Stimulated activated naive CD8-positive, alpha-beta T cell treated with anti-CD3 and anti-CD28 coated beads, Interleukin-15, Interleukin-2, amounts not matched to agents 100 ng/mL and 50 ng/mL, for 24 hours (primary cell): ENCODE results near the gene ADRA2B.
"Not testable (repeated sequence)": the region's sequence is repeated elsewhere in the genome, so short reads cannot be mapped to it uniquely, and the experiment has no call there.

Experiments used
- H3K27ac Mint-ChIP-seq: one replicate; pipeline ENCODE4 v1.8.0; 2021; ENCODE audit warnings: mild to moderate bottlenecking, mixed read lengths
- H3K27me3 Mint-ChIP-seq: one replicate; pipeline ENCODE4 v1.8.0; 2021; ENCODE audit warnings: mixed read lengths
- H3K36me3 Mint-ChIP-seq: one replicate; pipeline ENCODE4 v1.8.0; 2021; ENCODE audit warnings: low read depth, mixed read lengths
- H3K4me1 Mint-ChIP-seq: one replicate; pipeline ENCODE4 v1.8.0; 2021; ENCODE audit warnings: low read depth, mixed read lengths
- H3K4me3 Mint-ChIP-seq: one replicate; pipeline ENCODE4 v1.8.0; 2021; ENCODE audit warnings: mild to moderate bottlenecking, mixed read lengths
- H3K9me3 Mint-ChIP-seq: one replicate; pipeline ENCODE4 v1.8.0; 2021; ENCODE audit warnings: mixed read lengths

Gene ADRA2B

DNA sequence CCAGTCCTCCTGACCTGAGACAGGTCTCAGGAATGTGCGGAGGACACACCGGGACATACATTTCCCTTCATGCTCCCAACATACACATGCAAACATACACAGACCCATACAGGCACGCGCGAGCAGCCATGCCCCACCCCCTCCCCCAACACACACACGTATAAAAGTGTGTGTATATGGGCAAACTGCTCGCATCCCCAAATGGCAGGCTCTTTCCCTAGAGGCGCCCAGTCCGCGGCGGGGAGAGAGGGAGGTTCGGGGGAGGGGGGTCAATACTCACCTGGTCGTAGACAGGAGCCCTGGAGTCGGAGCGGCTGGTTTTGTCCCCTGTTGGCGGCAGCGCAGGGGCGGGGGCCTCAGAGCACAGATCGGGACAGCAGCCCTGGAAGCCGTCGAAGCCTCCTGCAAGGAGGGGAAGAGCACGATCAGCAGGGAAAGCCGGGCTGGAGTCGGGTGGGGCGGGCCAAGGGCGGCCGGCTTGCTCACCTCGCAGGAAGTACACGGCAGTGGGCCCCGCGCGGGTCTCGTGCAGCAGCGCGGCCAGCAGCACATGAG, 28.2 kb upstream of the ADRA2B start:
- H3K36me3 Mint-ChIP-seq: peaks cover 27% of the 10 kb centered on the region
- peak overlapping the region; percentile 96 for H3K4me3 Mint-ChIP-seq
- H3K4me1 Mint-ChIP-seq: peaks cover 76% of the 10 kb centered on the region

DNA sequence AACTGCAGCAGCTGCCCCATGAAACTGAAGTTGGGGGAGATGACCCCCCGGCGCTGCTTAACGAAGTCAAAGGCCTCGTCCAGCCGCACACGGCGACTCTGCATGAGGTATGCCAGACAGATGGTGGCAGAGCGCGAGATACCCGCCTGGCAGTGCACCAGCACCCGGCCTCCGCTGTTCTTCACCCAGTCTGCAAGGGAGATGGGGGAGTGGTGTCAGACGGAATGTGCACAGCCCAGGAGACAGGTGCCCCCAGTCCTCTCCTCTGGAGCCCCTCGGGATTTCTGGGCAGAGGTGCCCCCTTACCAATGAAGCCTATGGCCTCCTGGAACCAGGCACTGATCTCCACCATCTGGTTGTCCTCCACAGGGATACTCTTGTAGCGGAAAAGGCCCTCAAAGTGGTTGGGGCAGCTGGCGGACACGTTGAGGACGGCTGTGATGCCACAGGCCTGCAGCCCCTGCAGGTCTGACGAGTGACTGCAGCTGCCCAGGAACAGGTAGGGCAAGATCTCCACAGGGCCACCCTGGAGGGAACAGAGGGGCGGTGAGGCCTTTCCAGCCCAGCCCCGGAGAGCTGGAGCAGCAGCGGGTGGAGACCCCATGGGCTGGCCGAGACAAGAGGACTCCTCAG, 27.6 kb upstream of the ADRA2B start:
- peaks cover 76% of the 10 kb centered on the region for H3K4me1 Mint-ChIP-seq
- H3K9me3 Mint-ChIP-seq: no peaks in the 10 kb centered on the region
- peaks cover 27% of the 10 kb centered on the region for H3K36me3 Mint-ChIP-seq
- H3K27ac Mint-ChIP-seq: peak overlapping the region; percentile 95
- no peaks in the 10 kb centered on the region for H3K27me3 Mint-ChIP-seq
- peak overlapping the region; percentile 96 for H3K4me3 Mint-ChIP-seq

More for the DNA sequence above, 28.2 kb upstream of the ADRA2B start:
- no peaks in the 10 kb centered on the region for H3K9me3 Mint-ChIP-seq
- H3K27ac Mint-ChIP-seq: peak overlapping the region; percentile 95
- H3K27me3 Mint-ChIP-seq: no peaks in the 10 kb centered on the region

DNA sequence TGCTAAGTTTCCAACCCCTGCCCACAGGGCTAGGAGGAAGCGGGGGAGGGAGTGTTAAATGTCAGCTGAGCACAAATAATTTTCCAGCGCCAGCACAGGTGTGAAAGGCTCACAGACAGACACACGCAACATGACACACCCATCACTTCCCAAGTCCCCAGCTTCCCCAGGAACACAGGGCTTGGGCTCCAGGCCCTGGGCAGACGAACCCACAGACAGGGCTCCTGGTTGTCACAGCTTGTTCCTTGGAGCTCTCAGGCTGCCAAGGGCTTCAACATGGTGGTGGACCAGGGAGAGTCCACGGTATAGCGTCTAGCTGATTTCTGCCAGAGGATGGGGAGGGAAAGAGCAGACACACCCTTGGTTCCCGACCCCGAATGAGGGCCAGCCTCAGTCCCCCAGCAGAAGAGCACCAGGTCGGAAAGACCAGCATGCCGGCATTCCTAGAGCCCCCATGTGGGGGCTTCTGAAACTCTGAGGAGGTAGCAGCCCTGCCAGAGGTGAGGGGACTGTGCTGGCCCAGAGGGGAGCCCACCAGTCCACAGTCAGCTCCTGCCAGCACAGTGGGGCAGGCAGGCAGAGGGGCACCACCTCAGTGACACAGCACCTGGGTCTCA, 27.0 kb upstream of the ADRA2B start:
- Mint-ChIP-seq H3K36me3 (peaks cover 27% of the 10 kb centered on the region), H3K4me3 (peak overlapping the region; percentile 96), H3K27ac (peak overlapping the region; percentile 95), H3K9me3 (no peaks in the 10 kb centered on the region), H3K27me3 (no peaks in the 10 kb centered on the region), H3K4me1 (peaks cover 73% of the 10 kb centered on the region)

DNA sequence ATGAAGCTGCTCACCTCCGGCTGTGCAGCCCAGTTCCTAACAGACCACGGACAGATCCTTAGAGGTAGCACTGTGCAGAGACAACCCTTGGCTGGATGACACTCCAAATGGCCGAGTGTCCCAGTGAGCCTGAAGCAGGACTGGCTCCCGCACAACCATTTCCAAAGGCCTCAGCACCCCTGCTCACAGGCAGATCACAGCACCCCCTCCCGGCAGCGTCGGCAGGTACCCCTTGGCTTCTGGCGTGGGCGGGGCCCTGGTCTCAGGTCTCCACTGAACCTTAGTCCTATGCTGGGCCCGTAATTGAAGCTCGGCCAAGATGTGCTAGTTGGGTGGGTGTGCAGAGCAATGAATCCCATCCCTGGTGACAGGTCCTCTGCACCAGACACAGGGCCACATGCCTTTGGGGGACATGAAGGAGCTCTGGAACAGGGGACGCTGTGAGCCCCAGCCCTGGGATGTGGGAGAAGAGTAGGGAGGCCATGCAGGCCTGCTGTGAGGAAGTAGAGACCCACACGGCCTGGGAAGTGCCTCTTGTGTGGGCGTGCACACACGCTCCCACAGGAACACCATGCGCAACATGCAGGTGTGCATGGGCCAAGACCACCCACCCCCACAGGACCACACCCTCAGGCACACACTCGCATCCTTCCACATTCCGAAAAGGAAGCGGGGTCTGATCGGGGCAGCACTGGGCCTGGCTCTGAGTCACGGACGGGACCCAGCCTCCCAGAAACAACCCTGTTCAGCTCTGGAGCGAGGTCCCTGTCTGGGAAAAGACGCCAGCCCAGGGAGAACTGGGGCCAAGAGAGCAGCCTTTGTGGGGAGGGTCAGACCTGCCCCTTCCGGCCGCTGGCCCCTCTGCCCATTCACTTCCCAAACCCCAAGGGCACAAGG, 26.1 kb upstream of the ADRA2B start:
- Mint-ChIP-seq H3K9me3 (no peaks in the 10 kb centered on the region), H3K36me3 (peaks cover 27% of the 10 kb centered on the region), H3K4me3 (peak overlapping the region; percentile 96), H3K27me3 (no peaks in the 10 kb centered on the region), H3K27ac (peak overlapping the region; percentile 95), H3K4me1 (peaks cover 64% of the 10 kb centered on the region)

GRCh38 chr2:96141624-96141967, 25.2 kb upstream of the ADRA2B start:
- Mint-ChIP-seq H3K36me3 (peaks cover 27% of the 10 kb centered on the region), H3K4me1 (peaks cover 56% of the 10 kb centered on the region), H3K4me3 (peak overlapping the region; percentile 96), H3K27ac (peak overlapping the region; percentile 31)
- not testable (repeated sequence) for H3K27me3 Mint-ChIP-seq, H3K9me3 Mint-ChIP-seq

DNA sequence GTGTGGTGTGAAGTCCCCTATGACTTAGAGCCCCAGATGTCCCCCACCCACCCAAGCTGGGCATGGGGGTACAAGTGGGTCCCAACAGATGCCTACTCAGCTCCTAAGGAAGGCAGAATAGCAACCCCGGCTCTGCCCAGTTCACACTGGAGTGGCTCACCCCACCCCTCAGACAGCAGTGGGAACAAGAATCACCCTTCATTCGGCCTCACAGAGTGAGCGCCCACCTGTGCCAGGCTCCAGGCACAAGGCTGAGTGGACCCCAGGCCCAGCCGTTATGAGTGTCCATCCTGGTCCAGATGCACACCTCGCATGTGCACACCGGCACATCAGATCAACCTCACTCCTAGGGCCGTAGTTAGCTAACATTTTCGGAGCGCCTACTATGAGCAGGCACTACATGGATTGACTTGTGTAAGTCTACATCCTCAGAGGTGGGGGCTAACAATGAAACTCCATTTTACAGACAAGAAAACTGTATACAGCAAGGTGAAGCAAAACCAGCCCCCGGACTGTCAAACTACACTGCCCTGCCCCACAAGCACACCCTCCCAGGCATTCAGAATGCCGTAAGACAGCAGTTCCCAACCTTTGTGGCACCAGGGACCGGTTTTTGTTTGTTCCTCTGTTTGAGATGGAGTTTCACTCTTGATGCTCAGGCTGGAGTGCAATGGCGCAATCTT, 24.7 kb upstream of the ADRA2B start:
- Mint-ChIP-seq H3K9me3 (no peaks in the 10 kb centered on the region), H3K4me3 (peak overlapping the region; percentile 96), H3K4me1 (peaks cover 51% of the 10 kb centered on the region), H3K27ac (peak overlapping the region; percentile 31), H3K36me3 (peaks cover 27% of the 10 kb centered on the region), H3K27me3 (no peaks in the 10 kb centered on the region)

GRCh38 chr2:96139181-96139758, 22.9 kb upstream of the ADRA2B start:
- peaks cover 45% of the 10 kb centered on the region for H3K4me1 Mint-ChIP-seq
- H3K9me3 Mint-ChIP-seq: no peaks in the 10 kb centered on the region
- no peak overlapping the region for H3K27ac Mint-ChIP-seq
- no peaks in the 10 kb centered on the region for H3K27me3 Mint-ChIP-seq
- peak overlapping the region; percentile 14 for H3K4me3 Mint-ChIP-seq
- peaks cover 21% of the 10 kb centered on the region for H3K36me3 Mint-ChIP-seq

DNA sequence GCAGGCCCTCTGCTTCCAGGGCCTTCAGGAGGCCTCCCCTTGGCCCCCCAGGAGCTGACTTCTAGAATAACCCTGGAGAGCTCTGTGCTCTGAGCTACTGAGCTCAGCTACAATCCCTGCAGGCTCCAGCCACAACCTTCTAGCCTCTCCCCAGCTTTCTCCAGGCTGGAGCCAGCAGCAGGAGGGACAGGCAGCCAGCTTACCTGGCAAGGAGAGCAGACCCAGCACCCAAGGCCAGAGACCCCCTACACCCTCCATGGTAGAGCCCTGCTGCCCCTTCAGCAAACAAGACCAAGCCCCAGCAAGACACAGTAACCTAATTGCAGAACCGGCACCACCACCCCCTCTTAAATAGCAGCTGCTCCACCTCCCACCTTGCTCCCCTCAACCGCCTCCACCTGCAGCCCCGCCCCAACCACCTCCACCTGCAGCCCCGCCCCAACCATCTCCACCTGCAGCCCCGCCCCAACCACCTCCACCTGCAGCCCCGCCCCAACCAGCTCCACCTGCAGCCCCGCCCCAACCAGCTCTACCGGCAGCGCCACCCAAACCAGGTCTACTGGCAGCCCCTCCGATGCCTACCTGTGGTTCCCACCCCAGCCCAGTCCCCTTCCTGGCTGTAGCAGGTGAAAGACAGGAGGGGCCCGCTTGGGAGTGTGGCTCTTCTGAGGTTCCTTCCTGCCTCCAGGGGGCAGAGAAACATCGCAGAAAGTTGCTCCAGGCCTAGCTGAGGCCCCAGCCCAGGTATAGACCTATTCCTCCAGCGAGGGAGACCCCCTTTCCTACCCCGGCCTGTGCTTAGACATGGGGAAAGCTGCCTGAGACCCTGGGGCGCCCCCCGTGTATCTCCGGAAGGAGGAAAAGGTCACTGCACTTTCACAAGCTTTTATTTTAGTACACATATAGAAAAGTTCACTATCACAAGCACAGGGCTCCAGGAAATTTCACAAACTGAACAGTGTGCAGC, 22.1 kb upstream of the ADRA2B start, which contains the start of gene ASTL:
Gene ASTL, minus strand, starts transcription at position 324 of the 967 bp plus-strand sequence. Its CDS starts 66 bp downstream, at position 258.
- Mint-ChIP-seq H3K4me3 (peak within 1 kb of the TSS; percentile 43), H3K27ac (peak within 1 kb of the TSS; percentile 68), H3K36me3 (peaks cover 13% of the 10 kb centered on the region), H3K9me3 (no peaks in the 10 kb centered on the region), H3K27me3 (no peaks in the 10 kb centered on the region), H3K4me1 (peaks cover 39% of the 10 kb centered on the region)

DNA sequence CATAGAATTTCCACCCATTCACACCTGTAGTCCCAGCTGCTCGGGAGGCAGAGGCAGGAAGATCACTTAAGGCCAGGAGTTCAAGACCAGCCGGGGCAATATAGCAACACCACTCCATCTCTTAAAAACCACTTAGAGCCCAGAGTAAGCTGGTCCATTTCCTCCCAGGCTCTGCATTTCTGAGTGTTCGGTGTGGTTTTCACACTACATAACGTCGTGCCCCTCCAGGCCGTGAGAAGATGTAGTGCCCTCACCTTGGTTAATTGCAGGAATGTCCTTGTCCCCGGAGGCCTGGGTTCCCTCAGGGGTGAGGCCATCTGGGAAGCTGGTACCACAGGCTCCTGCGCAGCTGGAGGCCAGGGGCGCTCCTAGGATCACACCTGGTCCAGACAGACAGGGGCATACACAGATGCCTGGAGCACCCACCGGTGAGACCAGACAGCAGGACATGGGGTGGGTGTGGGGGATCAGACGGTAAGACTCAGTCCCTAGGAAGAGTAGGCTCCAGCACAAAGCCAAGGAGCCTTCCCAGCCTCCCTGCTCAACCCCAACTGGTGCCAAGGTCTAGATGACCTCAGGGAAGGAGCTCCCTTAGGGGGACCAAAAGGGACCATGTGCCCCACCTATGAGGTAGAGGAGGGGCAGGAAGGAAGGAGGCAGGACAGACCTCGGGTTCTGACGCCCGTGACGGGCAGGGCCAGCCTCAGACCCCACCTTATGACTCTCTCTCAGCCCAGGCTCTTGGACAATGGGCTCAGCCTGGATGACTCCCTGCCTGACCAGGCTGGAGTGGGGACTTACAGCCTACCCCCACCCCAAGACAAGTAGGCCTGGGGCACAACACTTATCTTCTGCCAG, 21.2 kb upstream of the ADRA2B start:
- no peak overlapping the region for H3K27ac Mint-ChIP-seq
- H3K36me3 Mint-ChIP-seq: peaks cover 4% of the 10 kb centered on the region
- H3K4me3 Mint-ChIP-seq: no peak overlapping the region
- H3K4me1 Mint-ChIP-seq: peaks cover 32% of the 10 kb centered on the region
- H3K9me3 Mint-ChIP-seq: no peaks in the 10 kb centered on the region
- H3K27me3 Mint-ChIP-seq: no peaks in the 10 kb centered on the region

DNA sequence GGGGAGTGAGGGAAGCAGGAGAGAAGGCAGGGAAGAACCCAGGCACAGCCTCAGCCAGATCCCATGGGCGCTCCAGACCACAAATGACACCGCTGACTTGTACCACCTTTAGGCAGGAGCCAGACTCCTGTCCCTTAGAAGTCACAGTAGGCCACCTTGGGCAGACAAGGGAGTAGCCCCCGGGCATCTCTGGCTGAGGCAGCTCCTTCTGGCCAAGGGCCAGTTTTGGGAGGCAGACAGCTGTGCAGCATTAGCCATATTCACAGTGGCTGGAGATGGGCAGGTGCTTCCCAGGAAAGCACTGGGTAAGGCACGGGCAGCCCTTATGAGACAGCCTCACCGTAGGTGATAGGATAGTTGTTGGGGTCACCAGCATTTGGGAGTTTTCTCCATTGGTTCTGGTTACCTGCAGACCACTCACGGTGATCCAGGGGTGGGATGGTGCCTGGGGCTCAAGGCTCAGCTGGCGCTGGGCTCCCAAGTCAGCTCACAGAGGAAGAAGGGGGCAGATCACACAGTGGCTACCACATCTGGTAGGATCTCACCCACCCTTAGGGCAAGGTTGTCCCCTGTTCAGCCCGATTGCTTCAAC, 19.9 kb upstream of the ADRA2B start:
- Mint-ChIP-seq H3K4me1 (peaks cover 29% of the 10 kb centered on the region), H3K27ac (no peak overlapping the region), H3K27me3 (no peaks in the 10 kb centered on the region), H3K9me3 (no peaks in the 10 kb centered on the region), H3K4me3 (no peak overlapping the region), H3K36me3 (no peaks in the 10 kb centered on the region)

DNA sequence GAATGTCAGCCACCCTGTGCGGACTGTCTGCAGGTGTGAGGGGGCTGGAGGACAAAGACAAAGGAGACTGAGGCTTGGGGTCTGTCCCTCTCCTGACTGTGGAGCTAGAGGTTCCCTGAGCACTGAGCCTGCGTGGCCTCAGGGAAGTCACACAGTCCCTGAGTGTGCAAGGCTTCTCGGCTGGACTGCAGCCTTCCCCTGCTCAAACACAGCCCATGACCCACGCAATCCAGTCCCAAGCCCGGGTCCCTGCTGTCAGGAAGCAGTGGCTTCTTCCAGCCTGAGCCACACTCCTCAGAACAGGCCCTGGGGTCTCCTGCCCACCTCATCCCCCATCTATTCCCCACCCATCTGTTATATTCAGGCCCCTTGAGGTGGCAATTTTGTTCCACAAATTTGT, 19.2 kb upstream of the ADRA2B start:
- no peaks in the 10 kb centered on the region for H3K27me3 Mint-ChIP-seq
- no peaks in the 10 kb centered on the region for H3K36me3 Mint-ChIP-seq
- peaks cover 31% of the 10 kb centered on the region for H3K4me1 Mint-ChIP-seq

GRCh38 chr2:96135171-96135570, 18.8 kb upstream of the ADRA2B start:
- Mint-ChIP-seq H3K9me3 (no peaks in the 10 kb centered on the region), H3K4me1 (peaks cover 33% of the 10 kb centered on the region), H3K36me3 (no peaks in the 10 kb centered on the region), H3K4me3 (no peak overlapping the region), H3K27ac (no peak overlapping the region), H3K27me3 (no peaks in the 10 kb centered on the region)

More for the DNA sequence above, 19.2 kb upstream of the ADRA2B start:
- H3K27ac Mint-ChIP-seq: no peak overlapping the region
- no peaks in the 10 kb centered on the region for H3K9me3 Mint-ChIP-seq
- no peak overlapping the region for H3K4me3 Mint-ChIP-seq
